NCI-H1092 (cell line): ENCODE results near the gene GALNT16.
"Not testable (repeated sequence)": the region's sequence is repeated elsewhere in the genome, so short reads cannot be mapped to it uniquely, and the experiment has no call there.

ENCODE experiments used
- DNase-seq: peaks from one replicate; lab custom pipeline; 2025; lab: John Stamatoyannopoulos, UW

The GALNT16 gene

GRCh38 chr14:69363055-69363454 is 103.1 kb downstream of the GALNT16 start:
- no peak for DNase-seq

- DNase-seq: no peak
These were observed 104.0 kb downstream of the GALNT16 start for GRCh38 chr14:69363964-69364363.

DNA sequence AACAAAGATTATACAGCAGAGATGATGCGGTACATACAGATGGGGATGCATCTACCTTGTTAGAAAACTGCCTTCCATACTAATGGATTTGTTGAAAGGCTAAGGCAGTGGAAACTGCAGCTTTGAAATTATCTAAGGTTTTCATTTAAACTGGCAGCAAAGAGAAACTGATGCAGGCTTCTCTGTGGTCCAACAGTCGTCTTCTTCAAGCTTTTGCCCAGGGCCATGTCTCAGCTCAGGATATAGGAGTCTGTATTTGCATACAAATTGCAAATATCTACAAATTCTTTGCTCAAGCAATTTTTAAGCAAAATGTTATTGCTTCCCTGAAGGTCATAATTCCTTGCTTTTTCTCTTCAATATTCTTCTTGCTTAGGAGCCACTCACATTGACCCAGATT is 104.4 kb downstream of the GALNT16 start:
- DNase-seq: no peak

GRCh38 chr14:69366069-69366468 is 106.1 kb downstream of the GALNT16 start:
- DNase-seq: no peak

DNA sequence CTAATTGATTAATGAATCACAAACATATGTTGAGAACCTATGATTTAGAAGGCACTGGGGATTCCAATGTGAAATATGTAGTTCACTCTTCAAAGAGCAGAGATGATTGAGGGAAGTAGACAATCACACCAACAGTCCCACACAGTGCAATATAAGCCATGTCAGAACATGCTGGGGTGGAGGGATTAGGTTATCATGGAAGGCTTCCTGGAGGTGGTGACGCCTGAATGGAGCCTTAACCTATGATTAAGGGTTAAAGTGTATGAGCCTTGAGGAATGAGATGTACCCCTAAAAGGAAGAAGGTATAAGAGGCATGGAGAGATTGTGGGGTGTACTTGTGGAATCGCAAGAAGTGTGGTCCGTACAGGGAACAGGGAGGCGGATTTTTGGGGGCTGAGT is 106.8 kb downstream of the GALNT16 start:
- DNase-seq: no peak

DNA sequence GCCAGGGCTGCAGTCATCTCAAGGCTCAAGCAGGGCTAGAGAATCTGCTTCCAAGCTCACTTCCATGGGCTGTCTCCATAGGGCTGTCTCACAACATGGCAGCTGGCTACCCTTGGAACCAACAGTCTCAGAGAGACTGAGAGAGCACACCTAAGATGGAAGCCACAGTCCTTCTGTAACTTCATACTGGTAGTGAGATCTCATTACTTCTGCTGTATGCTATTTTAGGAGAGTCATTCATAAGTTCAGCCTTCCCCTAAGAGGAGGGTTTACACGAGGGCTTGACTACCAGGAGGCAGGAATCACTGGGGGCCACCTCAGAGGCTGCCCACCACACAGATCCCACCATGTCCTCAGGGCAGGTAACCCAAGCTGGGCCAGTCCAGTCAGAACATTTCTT is 108.4 kb downstream of the GALNT16 start:
- DNase-seq: no peak

DNA sequence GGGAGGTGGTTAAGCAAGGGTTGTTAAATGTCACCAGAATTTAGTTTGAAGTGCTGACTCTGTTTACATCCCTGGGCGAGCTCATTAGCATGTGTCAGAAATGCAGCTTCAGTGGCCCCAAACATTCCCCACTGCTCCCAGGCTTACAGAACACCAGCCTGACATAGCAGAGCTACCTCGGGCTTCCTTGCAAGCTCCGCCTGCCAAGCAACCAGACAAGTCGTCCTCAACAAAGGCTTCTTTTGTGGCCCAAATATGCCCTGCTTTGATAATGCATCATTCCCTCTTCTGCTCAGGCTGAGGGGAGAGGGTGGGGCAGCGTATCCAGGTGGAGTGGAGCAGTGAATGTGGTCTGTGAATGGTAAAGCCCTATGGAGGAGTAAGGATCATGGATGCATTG is 110.1 kb downstream of the GALNT16 start:
- no peak for DNase-seq

DNA sequence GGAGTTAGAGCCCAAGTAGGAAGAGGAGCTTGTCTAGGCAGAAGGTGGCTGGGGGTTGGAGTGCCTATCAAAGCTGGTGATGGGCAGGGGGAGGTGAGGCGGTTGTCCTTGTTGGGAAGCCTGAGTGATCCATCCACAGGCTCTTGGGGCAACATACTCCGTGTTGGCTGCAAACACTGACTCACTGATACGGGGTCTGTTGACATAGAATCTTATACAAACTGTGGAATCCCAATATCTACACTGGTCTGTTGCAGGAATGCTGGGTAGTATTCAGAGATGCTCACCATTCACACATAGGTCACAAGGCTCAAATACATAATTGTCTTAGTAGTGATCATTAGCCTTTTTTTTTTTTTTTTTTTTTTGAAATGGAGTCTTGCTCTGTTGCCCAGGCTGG is 112.2 kb downstream of the GALNT16 start:
- no peak for DNase-seq

DNA sequence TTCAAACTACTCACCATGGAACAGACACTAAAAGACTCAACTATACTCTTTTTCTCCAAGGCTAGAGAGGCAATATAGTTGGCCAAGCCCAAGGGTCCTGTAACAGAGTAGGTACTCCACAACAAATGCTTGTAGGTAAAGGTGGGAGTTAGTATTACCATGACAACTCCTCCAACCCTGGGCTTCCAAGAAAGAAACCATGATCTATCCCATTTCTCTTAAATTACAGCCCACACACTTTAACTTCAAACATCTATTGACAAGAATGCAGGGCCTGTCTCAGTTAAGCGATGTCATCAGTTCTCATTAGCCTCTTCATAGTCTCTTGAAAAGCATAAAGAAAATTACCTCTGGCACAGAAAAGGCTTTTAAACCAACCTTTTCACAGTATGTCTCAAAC is 113.1 kb downstream of the GALNT16 start:
- no peak for DNase-seq

DNA sequence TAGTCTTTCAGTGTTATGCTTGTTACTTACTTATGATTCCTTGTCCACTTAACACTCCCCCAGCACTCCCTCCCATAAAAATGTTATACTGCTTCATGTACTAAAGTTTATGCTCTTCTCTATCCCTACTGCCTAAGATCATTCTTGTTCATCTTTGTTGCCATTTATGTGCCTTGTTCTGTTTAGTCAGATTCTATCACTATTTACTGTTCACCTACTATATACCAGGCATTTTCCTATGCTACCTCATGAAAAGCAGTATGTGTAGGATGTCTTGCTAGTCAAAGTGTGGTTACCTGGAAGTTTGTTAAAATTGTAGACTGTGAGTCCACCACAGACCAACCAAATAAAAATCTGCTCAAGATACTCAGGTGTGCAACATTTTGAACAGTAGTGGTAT is 114.3 kb downstream of the GALNT16 start:
- DNase-seq: no peak

GRCh38 chr14:69375182-69375581 is 115.2 kb downstream of the GALNT16 start:
- DNase-seq: no peak

DNA sequence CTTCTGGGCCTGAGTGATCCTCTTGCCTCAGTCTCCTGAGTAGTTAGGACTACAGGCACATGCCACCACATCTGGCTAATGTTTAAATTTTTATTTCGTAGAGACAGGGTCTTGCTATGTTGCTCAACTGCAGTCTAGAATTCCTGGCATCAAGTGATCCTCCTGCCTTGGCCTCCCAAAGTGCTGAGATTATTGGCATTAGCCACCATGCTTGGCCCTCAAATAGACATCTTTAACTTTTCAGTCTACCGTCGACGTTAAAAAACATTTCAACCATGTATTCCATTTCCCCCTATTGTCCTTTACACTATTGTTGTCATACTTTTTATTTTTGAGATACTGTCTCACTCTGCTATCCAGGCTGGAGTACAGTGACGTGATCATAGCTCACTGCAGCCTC is 115.8 kb downstream of the GALNT16 start:
- DNase-seq: no peak

DNA sequence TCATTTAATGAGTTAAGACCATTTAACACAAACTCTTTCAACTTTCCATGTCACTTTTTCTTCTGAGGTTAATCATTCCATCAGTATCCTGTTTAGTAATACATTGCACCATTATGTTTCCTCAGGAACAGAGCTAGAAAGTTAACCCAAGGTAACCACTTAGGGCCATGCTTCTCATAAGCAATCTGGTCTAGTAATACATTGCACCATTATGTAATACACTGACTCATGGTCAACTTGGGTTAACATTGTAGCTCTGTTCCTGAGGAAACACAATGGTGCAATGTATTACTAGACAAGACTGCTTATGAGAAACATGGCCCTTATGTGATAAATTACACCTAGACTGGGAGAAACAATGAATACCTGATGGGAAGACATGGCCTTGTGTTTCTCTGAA is 116.5 kb downstream of the GALNT16 start:
- DNase-seq: no peak

- no peak for DNase-seq
These were observed 118.3 kb downstream of the GALNT16 start for GRCh38 chr14:69378274-69378673.

- no peak for DNase-seq
These were observed 127.4 kb downstream of the GALNT16 start for GRCh38 chr14:69387311-69387710.

GRCh38 chr14:69391400-69391799 is 131.4 kb downstream of the GALNT16 start:
- not testable (repeated sequence) for DNase-seq

- DNase-seq: no peak
These were observed 132.5 kb downstream of the GALNT16 start for GRCh38 chr14:69392481-69392880.

- DNase-seq: no peak
These were observed 136.0 kb downstream of the GALNT16 start for GRCh38 chr14:69395929-69396328.

DNA sequence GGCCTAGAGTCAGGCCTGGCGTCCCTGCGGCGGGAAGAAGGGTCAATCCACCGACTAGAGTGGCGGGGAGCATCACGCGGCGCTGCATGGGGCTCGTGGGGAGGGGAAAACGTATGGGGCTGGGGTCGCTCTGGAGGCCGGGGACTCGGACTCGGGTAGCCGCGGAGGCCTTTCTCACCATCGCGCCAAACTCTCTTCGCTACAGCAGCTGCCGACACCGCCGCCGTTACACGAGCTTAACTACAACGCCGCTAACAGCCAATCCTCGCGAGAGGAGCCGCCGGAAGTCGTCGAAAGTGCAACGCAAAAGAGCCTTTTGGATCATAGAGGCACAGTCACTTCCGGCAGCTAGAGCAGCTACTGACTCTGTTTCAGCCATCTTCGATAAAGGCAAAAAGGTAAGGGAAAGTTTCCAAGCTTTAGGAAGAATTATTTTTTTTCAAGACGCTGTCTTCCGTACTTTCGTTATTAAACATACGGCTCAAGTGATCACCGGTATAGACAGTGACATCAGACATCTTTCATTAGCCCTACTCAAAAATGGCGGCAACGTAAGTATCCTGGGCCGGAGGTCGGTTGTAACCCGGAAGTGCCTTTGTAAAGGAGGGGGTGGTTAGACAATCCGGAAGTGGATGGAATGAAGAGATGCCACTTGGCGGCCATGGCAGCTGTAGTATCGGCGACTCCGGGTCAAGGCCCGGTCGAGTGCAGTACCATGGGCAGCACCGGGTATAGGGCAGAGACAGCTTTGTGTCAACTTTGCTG is 138.3 kb downstream of the GALNT16 start, which contains the start of the genes ERH and SLC39A9:
Gene ERH, minus strand, starts transcription at position 247 of the 765 bp plus-strand sequence. Its CDS starts 66 bp downstream, at position 181.
Gene SLC39A9, plus strand, starts transcription at position 640 of the 765 bp plus-strand sequence. CDS start 678 bp downstream, outside the sequence.
- peak; percentile 98 for DNase-seq

DNA sequence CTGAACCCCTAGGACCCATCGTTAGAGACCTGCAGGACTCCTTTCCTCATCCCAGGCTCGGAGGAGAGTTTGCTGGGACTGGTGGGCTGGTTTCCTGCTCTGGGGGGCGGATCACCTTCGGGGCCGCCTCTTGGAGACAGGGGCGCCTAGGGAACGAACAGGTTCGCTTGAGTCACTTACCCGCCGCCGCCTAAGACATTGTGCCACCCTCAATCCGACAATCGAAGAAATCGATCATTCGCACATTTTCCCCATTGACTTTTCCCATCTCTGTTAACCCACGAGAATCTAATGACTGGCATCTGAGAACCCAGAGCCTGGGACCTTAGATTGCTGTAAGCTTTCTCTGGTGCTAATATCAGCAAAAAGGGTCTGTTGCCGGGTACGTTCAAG is 138.9 kb downstream of the GALNT16 start:
- DNase-seq: no peak

DNA sequence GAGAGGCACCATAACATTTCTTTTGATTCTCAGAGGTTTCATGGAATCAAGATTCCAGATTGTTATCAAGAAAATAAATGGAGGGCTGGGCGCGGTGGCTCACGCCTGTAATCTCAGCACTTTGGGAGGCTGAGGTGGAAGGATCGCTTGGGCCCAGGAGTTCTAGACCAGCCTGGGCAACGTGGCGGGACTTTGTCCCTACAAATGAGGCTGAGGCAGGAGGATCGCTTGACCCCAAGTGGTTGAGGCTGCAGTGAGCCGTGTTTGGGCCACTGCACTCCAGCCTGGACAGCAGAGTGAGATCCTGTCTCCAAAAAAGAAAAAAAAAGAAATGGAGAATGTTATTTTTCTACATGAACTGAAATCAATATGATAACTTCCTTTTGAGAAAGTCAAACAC is 139.8 kb downstream of the GALNT16 start:
- no peak for DNase-seq

DNA sequence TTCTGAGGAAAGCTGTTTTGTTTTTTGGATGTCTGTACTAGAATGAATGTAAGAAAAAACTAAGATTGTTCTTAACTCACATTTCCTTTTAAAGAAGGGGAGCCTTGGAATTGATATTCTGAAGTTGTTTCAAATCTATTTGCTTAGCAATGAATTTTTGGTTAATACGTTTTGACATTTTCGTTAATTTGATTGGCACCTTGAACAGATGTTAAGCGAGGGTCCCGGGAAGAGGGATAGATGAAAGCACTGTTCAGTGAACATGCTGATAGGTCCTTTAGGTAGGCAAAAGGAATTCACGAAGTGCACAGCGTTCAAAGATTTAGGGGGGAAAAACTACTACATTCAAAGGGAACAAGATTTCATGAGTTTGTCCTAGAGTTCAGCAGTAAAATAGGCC is 140.2 kb downstream of the GALNT16 start:
- DNase-seq: no peak

DNA sequence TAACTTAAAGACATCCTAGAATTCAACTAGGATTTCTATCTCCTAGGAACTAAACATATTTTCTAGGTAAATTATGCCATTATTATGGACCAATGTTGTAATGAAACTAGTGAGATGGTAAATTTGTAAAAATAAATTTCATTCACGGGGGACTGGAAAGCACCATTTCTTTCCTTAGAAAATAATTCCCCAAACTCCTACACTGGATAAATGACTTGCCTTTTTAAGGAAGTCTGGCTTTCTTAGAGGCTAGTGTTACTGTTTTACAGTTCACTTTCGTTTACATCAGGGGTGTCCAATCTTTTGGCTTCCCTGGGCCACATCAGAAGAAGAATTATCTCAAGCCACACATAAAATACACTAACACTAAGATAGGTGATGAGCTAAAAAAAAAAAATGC is 141.9 kb downstream of the GALNT16 start:
- DNase-seq: no peak

GRCh38 chr14:69404478-69404877 is 144.5 kb downstream of the GALNT16 start:
- DNase-seq: no peak
